Measurements from ENCODE around the gene STAC.
"Not testable (repeated sequence)": the region's sequence is repeated elsewhere in the genome, so short reads cannot be mapped to it uniquely, and the experiment has no call there.

Gene STAC

GRCh38 chr3:36480911-36481648 lies 100.8 kb downstream of the STAC start:
- DNase-seq (ENCODE audit: low spot score): no peak

GRCh38 chr3:36482256-36482655 lies 102.0 kb downstream of the STAC start:
- no peak for DNase-seq (ENCODE audit: low spot score)

GRCh38 chr3:36482880-36483279 lies 102.6 kb downstream of the STAC start:
- DNase-seq (ENCODE audit: low spot score): no peak

GRCh38 chr3:36483709-36484108 lies 103.4 kb downstream of the STAC start:
- DNase-seq (ENCODE audit: low spot score): no peak

- no peak for DNase-seq (ENCODE audit: low spot score)
Observed at GRCh38 chr3:36484386-36484785, 104.1 kb downstream of the STAC start.

- DNase-seq (ENCODE audit: low spot score): no peak
Observed at GRCh38 chr3:36486009-36486795, 105.9 kb downstream of the STAC start.

GRCh38 chr3:36487616-36488015 lies 107.3 kb downstream of the STAC start:
- DNase-seq (ENCODE audit: low spot score): no peak

GRCh38 chr3:36488077-36488789 lies 107.9 kb downstream of the STAC start:
- no peak for DNase-seq (ENCODE audit: low spot score)

- DNase-seq (ENCODE audit: low spot score): no peak
Observed at GRCh38 chr3:36489101-36489500, 108.8 kb downstream of the STAC start.

GRCh38 chr3:36489679-36490425 lies 109.5 kb downstream of the STAC start:
- no peak for DNase-seq (ENCODE audit: low spot score)

GRCh38 chr3:36493051-36493450 lies 112.7 kb downstream of the STAC start:
- DNase-seq (ENCODE audit: low spot score): no peak

- no peak for DNase-seq (ENCODE audit: low spot score)
Observed at GRCh38 chr3:36494461-36495109, 114.3 kb downstream of the STAC start.

- no peak for DNase-seq (ENCODE audit: low spot score)
Observed at GRCh38 chr3:36496684-36497633, 116.7 kb downstream of the STAC start.

GRCh38 chr3:36500053-36500452 lies 119.7 kb downstream of the STAC start:
- DNase-seq (ENCODE audit: low spot score): not testable (repeated sequence)

- DNase-seq (ENCODE audit: low spot score): no peak
Observed at GRCh38 chr3:36501616-36502015, 121.3 kb downstream of the STAC start.

- no peak for DNase-seq (ENCODE audit: low spot score)
Observed at GRCh38 chr3:36505393-36505792, 125.1 kb downstream of the STAC start.

- DNase-seq (ENCODE audit: low spot score): no peak
Observed at GRCh38 chr3:36511791-36512486, 131.6 kb downstream of the STAC start.

- DNase-seq (ENCODE audit: low spot score): no peak
Observed at GRCh38 chr3:36512555-36512954, 132.3 kb downstream of the STAC start.

- no peak for DNase-seq (ENCODE audit: low spot score)
Observed at GRCh38 chr3:36514171-36514570, 133.9 kb downstream of the STAC start.

- DNase-seq (ENCODE audit: low spot score): no peak
Observed at GRCh38 chr3:36519682-36520081, 139.4 kb downstream of the STAC start.

All from CD4-positive, alpha-beta T cell treated with Interleukin-6 at 100 ng/mL for 8 hours (primary cell).